Subcutaneous abdominal adipose tissue (tissue), 5 donors: ENCODE data around the gene ZNF22.

Source experiments
- H3K27ac ChIP-seq: one replicate; pipeline ENCODE4 v1.7.0; 2013; ENCODE audit warnings: low read depth, mild to moderate bottlenecking, inconsistent platforms, low read length, moderate library complexity
- H3K27me3 ChIP-seq, 5 donors: one replicate each; pipeline ENCODE4 v1.7.0; 2013; ENCODE audit warnings: low read length in 5 of 5, inconsistent platforms in 1 of 5; ENCODE audit not compliant: control insufficient read depth in 5 of 5, insufficient read depth in 4 of 5
- H3K36me3 ChIP-seq, 5 donors: one replicate each; pipeline ENCODE4 v1.7.0; 2013; ENCODE audit warnings: low read length in 5 of 5; ENCODE audit not compliant: control insufficient read depth in 5 of 5, insufficient read depth in 5 of 5
- H3K4me1 ChIP-seq, 5 donors: one replicate each; pipeline ENCODE4 v1.7.0; 2013; ENCODE audit warnings: low read length in 5 of 5, mild to moderate bottlenecking in 3 of 5, moderate library complexity in 1 of 5; ENCODE audit not compliant: control insufficient read depth in 5 of 5, insufficient read depth in 5 of 5
- H3K4me3 ChIP-seq, 5 donors: one replicate each; pipeline ENCODE4 v1.7.0; 2013; ENCODE audit warnings: low read length in 5 of 5, low read depth in 1 of 5
- H3K9ac ChIP-seq, 5 donors: one replicate each; pipeline ENCODE4 v1.7.0; 2013; ENCODE audit warnings: low read length in 5 of 5, mild to moderate bottlenecking in 4 of 5, moderate library complexity in 3 of 5
- H3K9me3 ChIP-seq, 5 donors: one replicate each; pipeline ENCODE4 v1.7.0; 2013; ENCODE audit warnings: low read length in 5 of 5; ENCODE audit not compliant: control insufficient read depth in 5 of 5
- donor health status: healthy.
- donor health status: healthy.
- donor health status: healthy.
- donor health status: healthy.
- donor health status: healthy.

Gene ZNF22

GRCh38 chr10:45000752-45001380 lies at the start of gene ZNF22:
Gene ZNF22, plus strand, starts transcription at chr10:45000923. Its CDS starts 2,446 bp downstream, at chr10:45003369.
- no peaks in the 10 kb centered on the region for H3K27me3 ChIP-seq
- H3K4me1 ChIP-seq, result peaks cover 23 to 72% (median 71%) of the 10 kb centered on the region in 5 donors
- peak within 1 kb of the TSS; percentile 99 for H3K27ac ChIP-seq
- H3K4me3 ChIP-seq, result peak within 1 kb of the TSS; percentile 72 to 93 (median 84)
- H3K9ac ChIP-seq, result peak within 1 kb of the TSS; percentile 84 to 96 (median 92)
- H3K9me3 ChIP-seq, result peaks cover 0 to 4% (median 0%) of the 10 kb centered on the region in 5 donors
- peaks cover 6 to 21% (median 16%) of the 10 kb centered on the region in 5 donors for H3K36me3 ChIP-seq

- Histone ChIP-seq H3K36me3 (peaks cover 0 to 25% (median 4%) of the 10 kb centered on the region in 5 donors), H3K27ac (no peak overlapping the region), H3K4me1 (peaks cover 2 to 62% (median 47%) of the 10 kb centered on the region in 5 donors), H3K27me3 (no peaks in the 10 kb centered on the region), H3K4me3 (no peak overlapping the region), H3K9me3 (peaks cover 0 to 2% (median under 1%) of the 10 kb centered on the region in 5 donors), H3K9ac (no peak overlapping the region)
These were observed 49.0 kb upstream of the ZNF22 start for GRCh38 chr10:44951576-44952226.

- H3K27me3 ChIP-seq, result no peaks in the 10 kb centered on the region
- peaks cover 0 to 27% (median 6%) of the 10 kb centered on the region in 5 donors for H3K36me3 ChIP-seq
- peaks cover 0 to 4% (median 3%) of the 10 kb centered on the region in 5 donors for H3K9me3 ChIP-seq
- H3K27ac ChIP-seq, result no peak overlapping the region
- no peak overlapping the region for H3K9ac ChIP-seq
- H3K4me1 ChIP-seq, result peaks cover 2 to 62% (median 48%) of the 10 kb centered on the region in 5 donors
- H3K4me3 ChIP-seq, result no peak overlapping the region
These were observed 47.9 kb upstream of the ZNF22 start for GRCh38 chr10:44952779-44953231.

GRCh38 chr10:44954042-44954441 lies 46.7 kb upstream of the ZNF22 start:
- H3K4me3 ChIP-seq, result no peak overlapping the region
- no peaks in the 10 kb centered on the region for H3K27me3 ChIP-seq
- H3K9me3 ChIP-seq, result peaks cover 0 to 4% (median 3%) of the 10 kb centered on the region in 5 donors
- H3K36me3 ChIP-seq, result peaks cover 0 to 27% (median 6%) of the 10 kb centered on the region in 5 donors
- no peak overlapping the region for H3K27ac ChIP-seq
- peaks cover 2 to 62% (median 49%) of the 10 kb centered on the region in 5 donors for H3K4me1 ChIP-seq
- H3K9ac ChIP-seq, result no peak overlapping the region

GRCh38 chr10:44954962-44955361 lies 45.8 kb upstream of the ZNF22 start:
- H3K4me1 ChIP-seq, result peaks cover 2 to 59% (median 52%) of the 10 kb centered on the region in 5 donors
- H3K9ac ChIP-seq, result no peak overlapping the region
- H3K27me3 ChIP-seq, result no peaks in the 10 kb centered on the region
- no peak overlapping the region for H3K4me3 ChIP-seq
- peaks cover 0 to 27% (median 6%) of the 10 kb centered on the region in 5 donors for H3K36me3 ChIP-seq
- H3K9me3 ChIP-seq, result peaks cover 0 to 4% (median 3%) of the 10 kb centered on the region in 5 donors
- H3K27ac ChIP-seq, result peak overlapping the region; percentile 77

GRCh38 chr10:44955413-44956070 lies 45.2 kb upstream of the ZNF22 start:
- Histone ChIP-seq H3K27ac (peak overlapping the region; percentile 77), H3K9me3 (peaks cover 0 to 4% (median 3%) of the 10 kb centered on the region in 5 donors), H3K9ac (no peak overlapping the region), H3K36me3 (peaks cover 0 to 26% (median 6%) of the 10 kb centered on the region in 5 donors), H3K4me1 (peaks cover 6 to 60% (median 57%) of the 10 kb centered on the region in 5 donors), H3K4me3 (no peak overlapping the region), H3K27me3 (no peaks in the 10 kb centered on the region)

GRCh38 chr10:44956226-44956625 lies 44.5 kb upstream of the ZNF22 start:
- Histone ChIP-seq H3K9ac (no peak overlapping the region), H3K4me3 (no peak overlapping the region), H3K27ac (peak overlapping the region; percentile 77), H3K4me1 (peaks cover 8 to 67% (median 63%) of the 10 kb centered on the region in 5 donors), H3K9me3 (peaks cover 0 to 4% (median 3%) of the 10 kb centered on the region in 5 donors), H3K27me3 (no peaks in the 10 kb centered on the region), H3K36me3 (peaks cover 0 to 23% (median 6%) of the 10 kb centered on the region in 5 donors)

- H3K27ac ChIP-seq, result peak overlapping the region; percentile 96
- H3K9me3 ChIP-seq, result peaks cover 0 to 4% (median 3%) of the 10 kb centered on the region in 5 donors
- no peaks in the 10 kb centered on the region for H3K27me3 ChIP-seq
- H3K4me3 ChIP-seq, result peak overlapping the region in 2 of 5 donors; percentile 12 to 19
- H3K9ac ChIP-seq, result no peak overlapping the region
- peaks cover 9 to 72% (median 69%) of the 10 kb centered on the region in 5 donors for H3K4me1 ChIP-seq
- H3K36me3 ChIP-seq, result peaks cover 0 to 23% (median 6%) of the 10 kb centered on the region in 5 donors
These were observed 43.7 kb upstream of the ZNF22 start for GRCh38 chr10:44956717-44957706.
